A549 (cell line): ENCODE measurements around the gene ATRAID. TPM values are rescaled to one million over a fixed set of nuclear protein-coding genes. Genes with fewer than 3 reads are reported as not detected.

Experiments
- ATAC-seq, 2 experiments: fragments of 200-7000 bp in 1 of 2; fragments of >200 bp in 1 of 2; cut with Nextera tagmentation in 1 of 2; cut with Tn5 transposase in 1 of 2; 3 replicates each; pipeline versions ENCODE4 v1.8.0 to v1.9.1; 2018 to 2020; ENCODE audit warnings: mild to moderate bottlenecking in 1 of 2, moderate library complexity in 1 of 2
- CTCF ChIA-PET: fragments of 300-600 bp; sonication (Branson Sonifier 250); formaldehyde crosslinking; extraction: SDS; loops from one replicate; lab custom pipeline; 2021; ENCODE audit warnings: antibody characterized with exemption, inconsistent platforms; lab: Yijun Ruan, JAX
- POLR2A ChIA-PET: fragments of 350-600 bp; formaldehyde crosslinking; extraction: SDS; loops from one replicate; lab custom pipeline; 2021; ENCODE audit warnings: antibody characterized with exemption, inconsistent platforms; lab: Yijun Ruan, JAX
- DNase-seq, 2 experiments: peaks; one replicate each; pipeline versions ENCODE4 v3.0.0 to v3.0.0-alpha.2; 2011 to 2016; ENCODE audit warnings: low read depth in 1 of 2, low spot score in 1 of 2
- FAIRE-seq: peaks from 2 replicates; lab custom pipeline; 2011; peaks lifted over from hg19 to GRCh38; lab: Jason Lieb, UNC
- H3K27ac ChIP-seq, 2 experiments: fragments of >200 bp; sonication (Bioruptor Twin); formaldehyde crosslinking; 3 replicates each; pipeline ENCODE4 v1.5.1; 2016 to 2017
- H3K4me1 ChIP-seq: fragments of >200 bp; sonication (Bioruptor Twin); formaldehyde crosslinking; 3 replicates; pipeline ENCODE4 v1.6.1; 2016
- H3K4me2 ChIP-seq: fragments of >200 bp; sonication (Bioruptor Twin); formaldehyde crosslinking; 3 replicates; pipeline ENCODE4 v1.6.1; 2016
- H3K4me3 ChIP-seq: fragments of >200 bp; sonication (Bioruptor Twin); formaldehyde crosslinking; 3 replicates; pipeline ENCODE4 v1.5.1; 2016
- H3K9me3 ChIP-seq: fragments of >200 bp; sonication (Bioruptor Twin); formaldehyde crosslinking; 3 replicates; pipeline ENCODE4 v1.6.1; 2016
- CBX2 ChIP-seq: fragments of 200-600 bp; sonication (generic); IDR thresholded peaks from 2 replicates; pipeline ENCODE4 v1.6.1; 2016; ENCODE audit warnings: low read depth, mild to moderate bottlenecking, borderline replicate concordance
- CEBPB ChIP-seq, 2 experiments: fragments of >200 bp in 1 of 2; sonication (Bioruptor Twin) in 1 of 2; formaldehyde crosslinking in 1 of 2; IDR thresholded peaks; 2 replicates each; pipeline ENCODE4 v1.6.1; 2012 to 2016
- CTCF ChIP-seq: fragments of >200 bp; sonication (Bioruptor Twin); formaldehyde crosslinking; IDR thresholded peaks from 3 replicates; pipeline ENCODE4 v1.5.1; 2016
- EHF ChIP-seq: fragments of 250-450 bp; sonication (Bioruptor Pico); IDR thresholded peaks from 2 replicates; pipeline ENCODE4 v1.5.0; 2020; ENCODE audit warnings: mild to moderate bottlenecking
- EHMT2 ChIP-seq: fragments of 200-600 bp; sonication (generic); IDR thresholded peaks from 2 replicates; pipeline ENCODE4 v1.6.1; 2016; ENCODE audit warnings: antibody characterized with exemption, low read depth, mild to moderate bottlenecking, moderate library complexity
- FOSB ChIP-seq: fragments of 250-450 bp; sonication (Bioruptor Pico); IDR thresholded peaks from 2 replicates; pipeline ENCODE4 v1.5.0; 2020; ENCODE audit warnings: mild to moderate bottlenecking, moderate library complexity
- FOSL2 ChIP-seq, 2 experiments: fragments of 450-650 bp in 1 of 2; fragments of >200 bp in 1 of 2; sonication (Bioruptor Twin) in 1 of 2; formaldehyde crosslinking; IDR thresholded peaks; 2 replicates each; pipeline versions ENCODE4 v1.5.0 to v1.6.1; 2016 to 2020; ENCODE audit warnings: mild to moderate bottlenecking in 1 of 2, moderate library complexity in 1 of 2
- GATA3 ChIP-seq: IDR thresholded peaks from 2 replicates; pipeline ENCODE4 v1.6.1; 2012; ENCODE audit warnings: borderline replicate concordance
- HDAC2 ChIP-seq: fragments of 200-600 bp; sonication (generic); IDR thresholded peaks from 2 replicates; pipeline ENCODE4 v1.6.1; 2016
- HEYL ChIP-seq: fragments of 250-450 bp; sonication (Bioruptor Pico); IDR thresholded peaks from 2 replicates; pipeline ENCODE4 v1.8.0; 2021; ENCODE audit warnings: mild to moderate bottlenecking, moderate library complexity
- HOXA7 ChIP-seq: fragments of 250-450 bp; sonication (Bioruptor Pico); IDR thresholded peaks from 2 replicates; pipeline ENCODE4 v1.5.0; 2020; ENCODE audit warnings: mild to moderate bottlenecking, moderate library complexity
- HOXB13 ChIP-seq: fragments of 250-450 bp; sonication (Bioruptor Pico); IDR thresholded peaks from 2 replicates; pipeline ENCODE4 v1.5.0; 2020; ENCODE audit warnings: low read depth, mild to moderate bottlenecking, moderate library complexity
- HOXB5 ChIP-seq: fragments of 250-450 bp; sonication (Bioruptor Pico); IDR thresholded peaks from 2 replicates; pipeline ENCODE4 v1.5.0; 2020; ENCODE audit warnings: mild to moderate bottlenecking, moderate library complexity
- JUNB ChIP-seq: fragments of >200 bp; sonication (Bioruptor Twin); formaldehyde crosslinking; IDR thresholded peaks from 2 replicates; pipeline ENCODE4 v1.6.1; 2016
- KDM1A ChIP-seq: fragments of 200-600 bp; sonication (generic); IDR thresholded peaks from 2 replicates; pipeline ENCODE4 v1.6.1; 2016; ENCODE audit warnings: low read depth, mild to moderate bottlenecking
- MAFK ChIP-seq: fragments of 450-650 bp; IDR thresholded peaks from 2 replicates; pipeline ENCODE4 v1.6.1; 2014; ENCODE audit not compliant: partially characterized antibody
- MYC ChIP-seq: IDR thresholded peaks from 2 replicates; pipeline ENCODE4 v1.6.1; 2012; ENCODE audit warnings: mild to moderate bottlenecking, inconsistent platforms, low read length, improper control_type of control experiment, borderline replicate concordance
- NFE2L2 ChIP-seq: fragments of 150-350 bp; conservative IDR thresholded peaks from 2 replicates; pipeline ENCODE4 v1.6.1; 2014; ENCODE audit warnings: low read length
- NPAS2 ChIP-seq: fragments of 250-450 bp; sonication (Bioruptor Pico); IDR thresholded peaks from 2 replicates; pipeline ENCODE4 v1.8.0; 2022; ENCODE audit warnings: mild to moderate bottlenecking, moderate library complexity, borderline replicate concordance
- PBX3 ChIP-seq: IDR thresholded peaks from 2 replicates; pipeline ENCODE4 v1.6.1; 2012
- POLR2AphosphoS2 ChIP-seq: conservative IDR thresholded peaks from 2 replicates; pipeline ENCODE4 v1.6.1; 2012; ENCODE audit warnings: low read length, improper control_type of control experiment, inconsistent platforms
- RARB ChIP-seq: fragments of 250-450 bp; sonication (Bioruptor Pico); IDR thresholded peaks from 2 replicates; pipeline ENCODE4 v1.8.0; 2021; ENCODE audit warnings: mild to moderate bottlenecking, moderate library complexity
- RNF2 ChIP-seq: fragments of 200-600 bp; sonication (generic); IDR thresholded peaks from 2 replicates; pipeline ENCODE4 v1.6.1; 2016; ENCODE audit warnings: low read depth, mild to moderate bottlenecking, antibody characterized with exemption, moderate library complexity, borderline replicate concordance
- SMC3 ChIP-seq: fragments of >200 bp; sonication (Bioruptor Twin); formaldehyde crosslinking; IDR thresholded peaks from 3 replicates; pipeline ENCODE4 v1.6.1; 2018; ENCODE audit warnings: inconsistent platforms
- TFCP2L1 ChIP-seq: fragments of 250-450 bp; sonication (Bioruptor Pico); IDR thresholded peaks from 2 replicates; pipeline ENCODE4 v1.5.0; 2021; ENCODE audit warnings: mild to moderate bottlenecking
- TP53 ChIP-seq: fragments of 250-450 bp; sonication (Bioruptor Pico); IDR thresholded peaks from 2 replicates; pipeline ENCODE4 v1.5.0; 2021; ENCODE audit warnings: mild to moderate bottlenecking, moderate library complexity
- ZC3H11A ChIP-seq: fragments of 450-650 bp; IDR thresholded peaks from 2 replicates; pipeline ENCODE4 v1.6.1; 2014; ENCODE audit warnings: antibody characterized with exemption, mild to moderate bottlenecking
- ZFP36 ChIP-seq: fragments of 450-650 bp; IDR thresholded peaks from 2 replicates; pipeline ENCODE4 v1.6.1; 2014; ENCODE audit warnings: borderline replicate concordance; ENCODE audit not compliant: partially characterized antibody
- ZSCAN20 ChIP-seq: fragments of 250-450 bp; sonication (Bioruptor Pico); IDR thresholded peaks from 2 replicates; pipeline ENCODE4 v1.8.0; 2022; ENCODE audit warnings: mild to moderate bottlenecking, moderate library complexity
- WGBS: methylation state at CpG from one replicate; pipeline ENCODE4 v1.1.6; 2017; ENCODE audit errors: missing lambda C conversion rate; 5-methylcytosine and 5-hydroxymethylcytosine counted together
- polyA minus RNA-seq: library from RNA; depleted of rRNA, polyadenylated mRNA; stranded (reverse); fragments of >200 nt; gene quantifications from 2 replicates; pipeline ENCODE4 v1.2.3, GENCODE V29; 2011; rRNA and poly(A)+ RNA removed
- polyA plus RNA-seq, 4 experiments: library from polyadenylated mRNA; depleted of rRNA in 3 of 4; stranded (reverse); fragments of >200 nt; fragmentation: RNase III in 1 of 4; extraction: RNeasy Plus Mini Kit Qiagen cat#74134 plus additional on column Dnase treatment in 1 of 4; gene quantifications; 2 replicates in 3 of 4; 3 replicates in 1 of 4; pipeline ENCODE4 v1.2.3, GENCODE V29; 2011 to 2017
- TF ChIP-seq, protein P1 (sequence below): fragments of 200-600 bp; sonication (generic); IDR thresholded peaks from 2 replicates; pipeline ENCODE4 v1.6.1; 2016; ENCODE audit warnings: antibody characterized with exemption, mild to moderate bottlenecking, moderate library complexity
- TF ChIP-seq, protein P2 (sequence below): fragments of 250-450 bp; sonication (Bioruptor Pico); IDR thresholded peaks from 2 replicates; pipeline ENCODE4 v1.5.0; 2021; ENCODE audit warnings: mild to moderate bottlenecking, moderate library complexity, borderline replicate concordance

The ATRAID gene, protein sequence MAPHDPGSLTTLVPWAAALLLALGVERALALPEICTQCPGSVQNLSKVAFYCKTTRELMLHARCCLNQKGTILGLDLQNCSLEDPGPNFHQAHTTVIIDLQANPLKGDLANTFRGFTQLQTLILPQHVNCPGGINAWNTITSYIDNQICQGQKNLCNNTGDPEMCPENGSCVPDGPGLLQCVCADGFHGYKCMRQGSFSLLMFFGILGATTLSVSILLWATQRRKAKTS
- polyA plus RNA-seq (2011; rRNA removed) (346 and 429 TPM in 2 replicates), polyA plus RNA-seq (2017; fragmentation: RNase III; extraction: RNeasy Plus Mini Kit Qiagen cat#74134 plus additional on column Dnase treatment) (166 to 176 TPM (median 172 TPM) in 3 replicates), polyA minus RNA-seq (165 and 193 TPM in 2 replicates)
- 218 and 250 TPM in 2 replicates for polyA plus RNA-seq (2012; cell fraction: cytosol; rRNA removed)
- polyA plus RNA-seq (2012; cell fraction: nucleus; rRNA removed) = 161 and 276 TPM in 2 replicates

- FAIRE-seq (no peak), DNase-seq (peak; percentile 94 to 97), ATAC-seq (peak; percentile 88 to 93)
- ChIA-PET CTCF (interaction anchor here (1.0 to 2.4 kb wide), 5 partner anchors 29 to 115 kb away, joined by 3 to 9 read pairs (median 4); no protein-coding TSS in a partner anchor), POLR2A (interaction anchor here (0.6 to 1.4 kb wide), 12 partner anchors 8 to 1231 kb away, joined by 3 to 6 read pairs (median 3); partner anchors contain the start of genes GTF3C2, PREB and ZNF513)
- peak within 1 kb of the TSS; percentile 86 for H3K4me2 ChIP-seq
- WGBS = 1% methylated on average over 42 of the region's 73 CpGs
- peak within 1 kb of the TSS; percentile 81 for H3K4me3 ChIP-seq
- peak within 1 kb of the TSS; percentile 93 to 94 for H3K27ac ChIP-seq
- no peaks in the 10 kb centered on the region for H3K9me3 ChIP-seq
- peaks cover 15% of the 10 kb centered on the region for H3K4me1 ChIP-seq
- TF ChIP-seq FOSL2 (IDR thresholded peaks at IDR 0.05) (no peak), FOSL2 (CRISPR knock-in tag; IDR thresholded peaks at IDR 0.05) (no peak), HOXB13 (CRISPR knock-in tag) (no peak), MAFK (no peak), FOSB (no peak), ZSCAN20 (CRISPR knock-in tag) (no peak), JUNB (no peak), SMC3 (no peak), RARB (CRISPR knock-in tag) (no peak), KDM1A (no peak), PBX3 (no peak), HOXB5 (CRISPR knock-in tag) (no peak), HDAC2 (no peak), EHF (no peak), ZC3H11A (no peak), EHMT2 (no peak), NPAS2 (no peak), CTCF (no peak), CBX2 (no peak), POLR2AphosphoS2 (no peak), CEBPB (IDR thresholded peaks at IDR 0.05) (no peak), TP53 (CRISPR knock-in tag) (0 out of 2 replicates have a peak, but pooled peaks have one; percentile 30), ZFP36 (no peak), NFE2L2 (no peak), RNF2 (no peak), HEYL (no peak), HOXA7 (CRISPR knock-in tag) (no peak), GATA3 (peak; percentile 33), MYC (peak; percentile 88; the same call in 1 of the 2 replicates), TFCP2L1 (CRISPR knock-in tag) (peak; percentile 88; the same call in 1 of the 2 replicates)
- TF ChIP-seq, protein P1, sequence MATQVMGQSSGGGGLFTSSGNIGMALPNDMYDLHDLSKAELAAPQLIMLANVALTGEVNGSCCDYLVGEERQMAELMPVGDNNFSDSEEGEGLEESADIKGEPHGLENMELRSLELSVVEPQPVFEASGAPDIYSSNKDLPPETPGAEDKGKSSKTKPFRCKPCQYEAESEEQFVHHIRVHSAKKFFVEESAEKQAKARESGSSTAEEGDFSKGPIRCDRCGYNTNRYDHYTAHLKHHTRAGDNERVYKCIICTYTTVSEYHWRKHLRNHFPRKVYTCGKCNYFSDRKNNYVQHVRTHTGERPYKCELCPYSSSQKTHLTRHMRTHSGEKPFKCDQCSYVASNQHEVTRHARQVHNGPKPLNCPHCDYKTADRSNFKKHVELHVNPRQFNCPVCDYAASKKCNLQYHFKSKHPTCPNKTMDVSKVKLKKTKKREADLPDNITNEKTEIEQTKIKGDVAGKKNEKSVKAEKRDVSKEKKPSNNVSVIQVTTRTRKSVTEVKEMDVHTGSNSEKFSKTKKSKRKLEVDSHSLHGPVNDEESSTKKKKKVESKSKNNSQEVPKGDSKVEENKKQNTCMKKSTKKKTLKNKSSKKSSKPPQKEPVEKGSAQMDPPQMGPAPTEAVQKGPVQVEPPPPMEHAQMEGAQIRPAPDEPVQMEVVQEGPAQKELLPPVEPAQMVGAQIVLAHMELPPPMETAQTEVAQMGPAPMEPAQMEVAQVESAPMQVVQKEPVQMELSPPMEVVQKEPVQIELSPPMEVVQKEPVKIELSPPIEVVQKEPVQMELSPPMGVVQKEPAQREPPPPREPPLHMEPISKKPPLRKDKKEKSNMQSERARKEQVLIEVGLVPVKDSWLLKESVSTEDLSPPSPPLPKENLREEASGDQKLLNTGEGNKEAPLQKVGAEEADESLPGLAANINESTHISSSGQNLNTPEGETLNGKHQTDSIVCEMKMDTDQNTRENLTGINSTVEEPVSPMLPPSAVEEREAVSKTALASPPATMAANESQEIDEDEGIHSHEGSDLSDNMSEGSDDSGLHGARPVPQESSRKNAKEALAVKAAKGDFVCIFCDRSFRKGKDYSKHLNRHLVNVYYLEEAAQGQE = peak; percentile 66
- TF ChIP-seq, protein P2, sequence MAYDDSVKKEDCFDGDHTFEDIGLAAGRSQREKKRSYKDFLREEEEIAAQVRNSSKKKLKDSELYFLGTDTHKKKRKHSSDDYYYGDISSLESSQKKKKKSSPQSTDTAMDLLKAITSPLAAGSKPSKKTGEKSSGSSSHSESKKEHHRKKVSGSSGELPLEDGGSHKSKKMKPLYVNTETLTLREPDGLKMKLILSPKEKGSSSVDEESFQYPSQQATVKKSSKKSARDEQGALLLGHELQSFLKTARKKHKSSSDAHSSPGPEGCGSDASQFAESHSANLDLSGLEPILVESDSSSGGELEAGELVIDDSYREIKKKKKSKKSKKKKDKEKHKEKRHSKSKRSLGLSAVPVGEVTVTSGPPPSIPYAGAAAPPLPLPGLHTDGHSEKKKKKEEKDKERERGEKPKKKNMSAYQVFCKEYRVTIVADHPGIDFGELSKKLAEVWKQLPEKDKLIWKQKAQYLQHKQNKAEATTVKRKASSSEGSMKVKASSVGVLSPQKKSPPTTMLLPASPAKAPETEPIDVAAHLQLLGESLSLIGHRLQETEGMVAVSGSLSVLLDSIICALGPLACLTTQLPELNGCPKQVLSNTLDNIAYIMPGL (CRISPR knock-in tag) = no peak; the same call in 1 of the 2 replicates
These were observed at the start of gene ATRAID, which contains the start of gene SLC5A6 for GRCh38 chr2:27211943-27212625. Gene ATRAID, plus strand, starts transcription at chr2:27212041. Its CDS starts 328 bp downstream, at chr2:27212369. Gene SLC5A6, minus strand, starts transcription at chr2:27212268. Its CDS starts 4,618 bp downstream, at chr2:27207650.
